HepG2 (cell line): ENCODE data around the gene TOB2. TPM values are rescaled to one million over a fixed set of nuclear protein-coding genes. Genes with fewer than 3 reads are reported as not detected.

Source experiments
- AGO2 ChIP-seq: fragments of 200-400 bp; formaldehyde crosslinking; optimal IDR thresholded peaks from 2 replicates; pipeline ENCODE3; 2017; ENCODE audit warnings: mild to moderate bottlenecking, low read depth, low read length, moderate library complexity
- ASH2L ChIP-seq: fragments of 300-600, 200-600 bp; sonication (generic); IDR thresholded peaks from 2 replicates; pipeline ENCODE4 v1.7.0; 2017; ENCODE audit warnings: low read depth, mild to moderate bottlenecking, moderate library complexity, mixed read lengths, low read length; ENCODE audit not compliant: insufficient read length
- GLI4 ChIP-seq: sonication (generic); formaldehyde crosslinking; IDR thresholded peaks from 2 replicates; pipeline ENCODE4 v1.5.1; 2020; ENCODE audit warnings: missing genetic modification reagents, mild to moderate bottlenecking, moderate library complexity, borderline replicate concordance
- GPBP1L1 ChIP-seq: sonication (generic); formaldehyde crosslinking; IDR thresholded peaks from 2 replicates; pipeline ENCODE4 v1.5.0; 2020; ENCODE audit warnings: mild to moderate bottlenecking, missing genetic modification reagents
- HDAC1 ChIP-seq: sonication (generic); formaldehyde crosslinking; IDR thresholded peaks from 2 replicates; pipeline ENCODE4 v1.5.1; 2020; ENCODE audit warnings: mild to moderate bottlenecking, missing genetic modification reagents
- MBD4 ChIP-seq: IDR thresholded peaks from 2 replicates; pipeline ENCODE4 v1.6.1; 2012; ENCODE audit warnings: low read length, inconsistent platforms, borderline replicate concordance
- MZF1 ChIP-seq: sonication (generic); formaldehyde crosslinking; IDR thresholded peaks from 2 replicates; pipeline ENCODE4 v1.8.1; 2023; ENCODE audit warnings: mild to moderate bottlenecking, missing genetic modification reagents, borderline replicate concordance
- NBN ChIP-seq: fragments of 450-650 bp; conservative IDR thresholded peaks from 2 replicates; pipeline ENCODE4 v1.6.1; 2017
- NCOA1 ChIP-seq: sonication (generic); formaldehyde crosslinking; IDR thresholded peaks from 2 replicates; pipeline ENCODE4 v1.9.0; 2021; ENCODE audit warnings: missing genetic modification reagents
- NR2F6 ChIP-seq, 2 experiments: IDR thresholded peaks; 2 replicates each; pipeline ENCODE4 v1.6.1; 2016; ENCODE audit warnings: antibody characterized with exemption in 1 of 2, mild to moderate bottlenecking in 1 of 2
- RBFOX2 ChIP-seq: fragments of 200-400 bp; formaldehyde crosslinking; IDR thresholded peaks from 2 replicates; pipeline ENCODE4 v1.6.1; 2017; ENCODE audit warnings: low read depth, mild to moderate bottlenecking, low read length
- REPIN1 ChIP-seq: sonication (generic); formaldehyde crosslinking; IDR thresholded peaks from 2 replicates; pipeline ENCODE4 v1.8.0; 2022; ENCODE audit warnings: missing genetic modification reagents, low read depth, mild to moderate bottlenecking, borderline replicate concordance
- SRSF1 ChIP-seq: fragments of 200-400 bp; formaldehyde crosslinking; optimal IDR thresholded peaks from 2 replicates; pipeline ENCODE3; 2017; ENCODE audit warnings: mild to moderate bottlenecking, low read depth, low read length, moderate library complexity
- ZNF230 ChIP-seq: sonication (generic); formaldehyde crosslinking; IDR thresholded peaks from 2 replicates; pipeline ENCODE4 v1.4.0; 2020; ENCODE audit warnings: mild to moderate bottlenecking, missing genetic modification reagents
- ZNF329 ChIP-seq: sonication (generic); formaldehyde crosslinking; IDR thresholded peaks from 2 replicates; pipeline ENCODE4 v1.9.0; 2021; ENCODE audit warnings: low read depth, mild to moderate bottlenecking, missing genetic modification reagents
- ZNF549 ChIP-seq: sonication (generic); formaldehyde crosslinking; IDR thresholded peaks from 2 replicates; pipeline ENCODE4 v1.5.0; 2020; ENCODE audit warnings: missing genetic modification reagents
- ZNF761 ChIP-seq: sonication (generic); formaldehyde crosslinking; conservative IDR thresholded peaks from 2 replicates; pipeline ENCODE4 v1.4.0; 2020; ENCODE audit warnings: mild to moderate bottlenecking, missing genetic modification reagents
- ZNF788 ChIP-seq: sonication (generic); formaldehyde crosslinking; IDR thresholded peaks from 2 replicates; pipeline ENCODE4 v1.5.0; 2020; ENCODE audit warnings: mild to moderate bottlenecking, missing genetic modification reagents, borderline replicate concordance
- polyA plus RNA-seq, 8 experiments: library from polyadenylated mRNA; depleted of rRNA in 3 of 8; stranded (reverse) in 7 of 8; unstranded in 1 of 8; fragments of >200 nt; fragmentation: Illumina TruSeq in 4 of 8; extraction: Trizol in 4 of 8; gene quantifications; 2 replicates each; pipeline versions ENCODE4 v1.2.1 to v1.2.3, GENCODE V29; 2011 to 2016; ENCODE audit warnings: low read depth in 4 of 8, missing spikeins in 1 of 8, mixed read lengths in 1 of 8; ENCODE audit not compliant: insufficient read depth in 1 of 8
- total RNA-seq, 5 experiments: library from RNA; depleted of rRNA; stranded (reverse); fragments of >200 nt; fragmentation: Illumina TruSeq; extraction: Trizol; gene quantifications; 2 replicates each; pipeline ENCODE4 v1.2.3, GENCODE V29; 2016; ENCODE audit warnings: low read depth in 1 of 5
- TF ChIP-seq, protein P1 (sequence below): sonication (generic); formaldehyde crosslinking; IDR thresholded peaks from 2 replicates; pipeline ENCODE4 v1.4.0; 2020; ENCODE audit warnings: missing genetic modification reagents
- TF ChIP-seq, protein P2 (sequence below): sonication (generic); formaldehyde crosslinking; IDR thresholded peaks from 2 replicates; pipeline ENCODE4 v1.4.0; 2020; ENCODE audit warnings: mild to moderate bottlenecking, low read depth, missing genetic modification reagents
- TF ChIP-seq, protein P3 (sequence below): IDR thresholded peaks from 2 replicates; pipeline ENCODE4 v1.4.0; 2020; ENCODE audit warnings: mild to moderate bottlenecking, missing genetic modification reagents

The TOB2 gene
- total and polyA plus RNA-seq, 2 of the 13 experiments (the other 11 are each of a cell fraction or from before 2014, with no cell fraction given) = 12.2 to 13.7 TPM

- TF ChIP-seq ZNF549 (CRISPR knock-in tag) = no peak
- peak; percentile 38 for TF ChIP-seq SRSF1
- TF ChIP-seq, protein P1, sequence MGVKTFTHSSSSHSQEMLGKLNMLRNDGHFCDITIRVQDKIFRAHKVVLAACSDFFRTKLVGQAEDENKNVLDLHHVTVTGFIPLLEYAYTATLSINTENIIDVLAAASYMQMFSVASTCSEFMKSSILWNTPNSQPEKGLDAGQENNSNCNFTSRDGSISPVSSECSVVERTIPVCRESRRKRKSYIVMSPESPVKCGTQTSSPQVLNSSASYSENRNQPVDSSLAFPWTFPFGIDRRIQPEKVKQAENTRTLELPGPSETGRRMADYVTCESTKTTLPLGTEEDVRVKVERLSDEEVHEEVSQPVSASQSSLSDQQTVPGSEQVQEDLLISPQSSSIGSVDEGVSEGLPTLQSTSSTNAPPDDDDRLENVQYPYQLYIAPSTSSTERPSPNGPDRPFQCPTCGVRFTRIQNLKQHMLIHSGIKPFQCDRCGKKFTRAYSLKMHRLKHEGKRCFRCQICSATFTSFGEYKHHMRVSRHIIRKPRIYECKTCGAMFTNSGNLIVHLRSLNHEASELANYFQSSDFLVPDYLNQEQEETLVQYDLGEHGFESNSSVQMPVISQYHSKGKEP (CRISPR knock-in tag) = no peak
- TF ChIP-seq HDAC1 (CRISPR knock-in tag) = no peak
- TF ChIP-seq ZNF761 = no peak
- TF ChIP-seq AGO2 = no peak
- no peak for TF ChIP-seq RBFOX2
- TF ChIP-seq MBD4 = no peak
- TF ChIP-seq ZNF230 (CRISPR knock-in tag) = no peak
- TF ChIP-seq, protein P2, sequence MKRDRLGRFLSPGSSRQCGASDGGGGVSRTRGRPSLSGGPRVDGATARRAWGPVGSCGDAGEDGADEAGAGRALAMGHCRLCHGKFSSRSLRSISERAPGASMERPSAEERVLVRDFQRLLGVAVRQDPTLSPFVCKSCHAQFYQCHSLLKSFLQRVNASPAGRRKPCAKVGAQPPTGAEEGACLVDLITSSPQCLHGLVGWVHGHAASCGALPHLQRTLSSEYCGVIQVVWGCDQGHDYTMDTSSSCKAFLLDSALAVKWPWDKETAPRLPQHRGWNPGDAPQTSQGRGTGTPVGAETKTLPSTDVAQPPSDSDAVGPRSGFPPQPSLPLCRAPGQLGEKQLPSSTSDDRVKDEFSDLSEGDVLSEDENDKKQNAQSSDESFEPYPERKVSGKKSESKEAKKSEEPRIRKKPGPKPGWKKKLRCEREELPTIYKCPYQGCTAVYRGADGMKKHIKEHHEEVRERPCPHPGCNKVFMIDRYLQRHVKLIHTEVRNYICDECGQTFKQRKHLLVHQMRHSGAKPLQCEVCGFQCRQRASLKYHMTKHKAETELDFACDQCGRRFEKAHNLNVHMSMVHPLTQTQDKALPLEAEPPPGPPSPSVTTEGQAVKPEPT (CRISPR knock-in tag) = 0 out of 2 replicates have a peak, but pooled peaks have one; percentile 17
- TF ChIP-seq ZNF329 (CRISPR knock-in tag) = no peak
- TF ChIP-seq ZNF788 = no peak; the same call in 1 of the 2 replicates
- no peak for TF ChIP-seq GPBP1L1 (CRISPR knock-in tag)
- TF ChIP-seq MZF1 (CRISPR knock-in tag) = no peak
- no peak for TF ChIP-seq ASH2L
- no peak for TF ChIP-seq GLI4
- TF ChIP-seq REPIN1 (CRISPR knock-in tag) = no peak
- TF ChIP-seq NBN = no peak
- peak; percentile 75 for TF ChIP-seq NR2F6 (IDR thresholded peaks at IDR 0.05)
- TF ChIP-seq NR2F6 (CRISPR knock-in tag; IDR thresholded peaks at IDR 0.05) = peak; percentile 86
- TF ChIP-seq, protein P3, sequence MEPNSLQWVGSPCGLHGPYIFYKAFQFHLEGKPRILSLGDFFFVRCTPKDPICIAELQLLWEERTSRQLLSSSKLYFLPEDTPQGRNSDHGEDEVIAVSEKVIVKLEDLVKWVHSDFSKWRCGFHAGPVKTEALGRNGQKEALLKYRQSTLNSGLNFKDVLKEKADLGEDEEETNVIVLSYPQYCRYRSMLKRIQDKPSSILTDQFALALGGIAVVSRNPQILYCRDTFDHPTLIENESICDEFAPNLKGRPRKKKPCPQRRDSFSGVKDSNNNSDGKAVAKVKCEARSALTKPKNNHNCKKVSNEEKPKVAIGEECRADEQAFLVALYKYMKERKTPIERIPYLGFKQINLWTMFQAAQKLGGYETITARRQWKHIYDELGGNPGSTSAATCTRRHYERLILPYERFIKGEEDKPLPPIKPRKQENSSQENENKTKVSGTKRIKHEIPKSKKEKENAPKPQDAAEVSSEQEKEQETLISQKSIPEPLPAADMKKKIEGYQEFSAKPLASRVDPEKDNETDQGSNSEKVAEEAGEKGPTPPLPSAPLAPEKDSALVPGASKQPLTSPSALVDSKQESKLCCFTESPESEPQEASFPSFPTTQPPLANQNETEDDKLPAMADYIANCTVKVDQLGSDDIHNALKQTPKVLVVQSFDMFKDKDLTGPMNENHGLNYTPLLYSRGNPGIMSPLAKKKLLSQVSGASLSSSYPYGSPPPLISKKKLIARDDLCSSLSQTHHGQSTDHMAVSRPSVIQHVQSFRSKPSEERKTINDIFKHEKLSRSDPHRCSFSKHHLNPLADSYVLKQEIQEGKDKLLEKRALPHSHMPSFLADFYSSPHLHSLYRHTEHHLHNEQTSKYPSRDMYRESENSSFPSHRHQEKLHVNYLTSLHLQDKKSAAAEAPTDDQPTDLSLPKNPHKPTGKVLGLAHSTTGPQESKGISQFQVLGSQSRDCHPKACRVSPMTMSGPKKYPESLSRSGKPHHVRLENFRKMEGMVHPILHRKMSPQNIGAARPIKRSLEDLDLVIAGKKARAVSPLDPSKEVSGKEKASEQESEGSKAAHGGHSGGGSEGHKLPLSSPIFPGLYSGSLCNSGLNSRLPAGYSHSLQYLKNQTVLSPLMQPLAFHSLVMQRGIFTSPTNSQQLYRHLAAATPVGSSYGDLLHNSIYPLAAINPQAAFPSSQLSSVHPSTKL (CRISPR knock-in tag) = peak; percentile 30; the same call in 1 of the 2 replicates
- TF ChIP-seq NCOA1 (CRISPR knock-in tag) = no peak
These were observed 44.6 kb downstream of the TOB2 start (continued) for GRCh38 chr22:41401781-41402648.
